ENCODE measurements around the gene PPT1. TPM values are rescaled to one million over a fixed set of nuclear protein-coding genes. Genes with fewer than 3 reads are reported as not detected.

The PPT1 gene
- total and polyA plus RNA-seq, 2 of the 13 experiments (the other 11 are each of a cell fraction or from before 2014, with no cell fraction given) = 129 TPM

- no peak for TF ChIP-seq ZNF646 (CRISPR knock-in tag; IDR thresholded peaks at IDR 0.05)
- no peak for TF ChIP-seq ZNF570 (CRISPR knock-in tag; IDR thresholded peaks at IDR 0.05; ENCODE audit: borderline replicate concordance)
- TF ChIP-seq ZNF710 (CRISPR knock-in tag; IDR thresholded peaks at IDR 0.05; ENCODE audit: borderline replicate concordance) = no peak
- no peak for TF ChIP-seq KLF9 (CRISPR knock-in tag; IDR thresholded peaks at IDR 0.05; ENCODE audit: low read depth)
- TF ChIP-seq TRAFD1 (CRISPR knock-in tag; IDR thresholded peaks at IDR 0.05; ENCODE audit: borderline replicate concordance) = no peak
- no peak for TF ChIP-seq SNAI1 (CRISPR knock-in tag; IDR thresholded peaks at IDR 0.05; ENCODE audit: borderline replicate concordance)
- TF ChIP-seq ARHGAP35 (CRISPR knock-in tag; IDR thresholded peaks at IDR 0.05; ENCODE audit: borderline replicate concordance) = no peak
- TF ChIP-seq NFIC (IDR thresholded peaks at IDR 0.05; ENCODE audit: low read length) = no peak
- no peak for TF ChIP-seq ATM (IDR thresholded peaks at IDR 0.05; ENCODE audit: borderline replicate concordance)
- peak; percentile 75; the same call in 1 of the 2 replicates for TF ChIP-seq ETV5 (CRISPR knock-in tag; IDR thresholded peaks at IDR 0.05; ENCODE audit: borderline replicate concordance)
- TF ChIP-seq ARID2 (CRISPR knock-in tag; IDR thresholded peaks at IDR 0.05; ENCODE audit: borderline replicate concordance) = no peak
- no peak for TF ChIP-seq CREBL2 (CRISPR knock-in tag; IDR thresholded peaks at IDR 0.05; ENCODE audit: borderline replicate concordance)
- no peak for TF ChIP-seq NFE2 (CRISPR knock-in tag; IDR thresholded peaks at IDR 0.05)
- no peak for TF ChIP-seq IKZF4 (CRISPR knock-in tag; IDR thresholded peaks at IDR 0.05; ENCODE audit: borderline replicate concordance, low read depth, not compliant biosample characterization)
Measured at GRCh38 chr1:40058453-40059337, 38.4 kb downstream of the PPT1 start (continued).
